H1 (cell line): Measurements from ENCODE around the gene INSM1. TPM values are rescaled to one million over a fixed set of nuclear protein-coding genes. Genes with fewer than 3 reads are reported as not detected.

Experiments
- CTCF ChIA-PET: fragments of 300-600 bp; sonication (Branson Sonifier 250); formaldehyde crosslinking; loops from one replicate; lab custom pipeline; 2021; ENCODE audit not compliant: partially characterized antibody; lab: Charles Lee
- POLR2A ChIA-PET: fragments of 300-600 bp; sonication (Branson Sonifier 250); formaldehyde crosslinking; loops from one replicate; lab custom pipeline; 2021; ENCODE audit warnings: inconsistent platforms; ENCODE audit not compliant: partially characterized antibody; lab: Charles Lee
- DNase-seq, 2 experiments: peaks; one replicate each; pipeline versions ENCODE4 v3.0.0 to v3.0.0-alpha.2; 2010 to 2022; ENCODE audit warnings: low spot score in 2 of 2, low read depth in 1 of 2, mixed read lengths in 1 of 2
- FAIRE-seq: peaks from 2 replicates; lab custom pipeline; 2011; peaks lifted over from hg19 to GRCh38; lab: Jason Lieb, UNC
- H2AFZ ChIP-seq: 2 replicates; pipeline ENCODE4 v1.8.1; 2012; ENCODE audit warnings: low read length, inconsistent platforms
- H2AK5ac ChIP-seq: 2 replicates; pipeline ENCODE4 v1.6.1; 2013; ENCODE audit warnings: low read depth, low read length
- H2BK120ac ChIP-seq: replicated peaks from 2 replicates; pipeline ENCODE3; 2013; ENCODE audit warnings: low read depth, low read length, inconsistent platforms
- H2BK12ac ChIP-seq: 2 replicates; pipeline ENCODE4 v1.6.1; 2013; ENCODE audit warnings: low read depth, low read length
- H2BK15ac ChIP-seq: 2 replicates; pipeline ENCODE4 v1.6.1; 2013; ENCODE audit warnings: low read length
- H2BK20ac ChIP-seq: 2 replicates; pipeline ENCODE4 v1.6.1; 2013; ENCODE audit warnings: low read length
- H2BK5ac ChIP-seq: 2 replicates; pipeline ENCODE4 v1.6.1; 2013; ENCODE audit warnings: low read depth, low read length
- H3K14ac ChIP-seq: 2 replicates; pipeline ENCODE4 v1.6.1; 2013; ENCODE audit warnings: inconsistent platforms; ENCODE audit not compliant: insufficient read length
- H3K18ac ChIP-seq: 2 replicates; pipeline ENCODE4 v1.6.1; 2013; ENCODE audit warnings: low read length; ENCODE audit errors: extremely low read depth
- H3K23ac ChIP-seq: 2 replicates; pipeline ENCODE4 v1.6.1; 2013; ENCODE audit warnings: inconsistent platforms; ENCODE audit not compliant: insufficient read length
- H3K23me2 ChIP-seq: 2 replicates; pipeline ENCODE4 v1.6.1; 2013; ENCODE audit warnings: low read depth, low read length
- H3K27ac ChIP-seq: 2 replicates; pipeline ENCODE4 v1.6.1; 2011; ENCODE audit warnings: low read depth, low read length, inconsistent platforms
- H3K27me3 ChIP-seq, 4 experiments: replicated peaks in 1 of 4; 1 replicate in 1 of 4; 2 replicates in 3 of 4; pipeline versions ENCODE4 v1.6.1 to v1.8.1; 2011 to 2013; ENCODE audit warnings: low read length in 3 of 4, mild to moderate bottlenecking in 3 of 4, inconsistent platforms in 2 of 4, mixed read lengths in 2 of 4, moderate library complexity in 1 of 4; ENCODE audit not compliant: control insufficient read depth in 3 of 4, insufficient read depth in 3 of 4; ENCODE audit errors: extremely low read depth in 1 of 4
- H3K36me3 ChIP-seq, 4 experiments: 2 replicates each; pipeline versions ENCODE4 v1.6.1 to v1.8.1; 2011 to 2013; ENCODE audit warnings: mild to moderate bottlenecking in 4 of 4, low read length in 3 of 4, moderate library complexity in 2 of 4, control low read depth in 1 of 4, inconsistent platforms in 1 of 4; ENCODE audit not compliant: insufficient read depth in 4 of 4, control insufficient read depth in 2 of 4
- H3K4ac ChIP-seq: replicated peaks from 2 replicates; pipeline ENCODE3; 2013; ENCODE audit warnings: low read length, low read depth, mixed read lengths, inconsistent platforms; ENCODE audit not compliant: insufficient read length
- H3K4me1 ChIP-seq, 4 experiments: replicated peaks in 1 of 4; 1 replicate in 1 of 4; 2 replicates in 3 of 4; pipeline versions ENCODE4 v1.6.1 to v1.8.1; 2011 to 2013; ENCODE audit warnings: low read length in 3 of 4, inconsistent platforms in 2 of 4, mixed read lengths in 1 of 4; ENCODE audit not compliant: insufficient read depth in 4 of 4, control insufficient read depth in 3 of 4
- H3K4me2 ChIP-seq, 2 experiments: 2 replicates each; pipeline versions ENCODE4 v1.6.1 to v1.8.1; 2011 to 2013; ENCODE audit warnings: low read depth in 2 of 2, low read length in 2 of 2, control low read depth in 1 of 2, inconsistent platforms in 1 of 2, mild to moderate bottlenecking in 1 of 2; ENCODE audit not compliant: insufficient read depth in 1 of 2
- H3K4me3 ChIP-seq, 4 experiments: fragments of 200-600, 300-600 bp in 1 of 4; sonication (generic), shearing (Covaris generic), sonication (Bioruptor Twin) in 1 of 4; 2 replicates each; pipeline versions ENCODE4 v1.5.1 to v1.8.1; 2011 to 2016; ENCODE audit warnings: low read length in 4 of 4, low read depth in 3 of 4, control low read depth in 2 of 4, inconsistent platforms in 2 of 4, mild to moderate bottlenecking in 2 of 4, mixed read lengths in 1 of 4, moderate library complexity in 1 of 4; ENCODE audit not compliant: insufficient read depth in 2 of 4; ENCODE audit errors: extremely low read depth in 1 of 4
- H3K56ac ChIP-seq: replicated peaks from 2 replicates; pipeline ENCODE3; 2013; ENCODE audit warnings: low read depth, mild to moderate bottlenecking, mixed read lengths, low read length, inconsistent platforms; ENCODE audit not compliant: insufficient read length
- H3K79me1 ChIP-seq: 2 replicates; pipeline ENCODE4 v1.6.1; 2013; ENCODE audit warnings: low read depth, low read length, control low read depth
- H3K79me2 ChIP-seq, 2 experiments: 2 replicates each; pipeline versions ENCODE4 v1.6.1 to v1.8.1; 2012 to 2013; ENCODE audit warnings: low read length in 2 of 2, mild to moderate bottlenecking in 2 of 2, inconsistent platforms in 1 of 2; ENCODE audit not compliant: insufficient read depth in 2 of 2, control insufficient read depth in 1 of 2
- H3K9ac ChIP-seq, 4 experiments: replicated peaks in 1 of 4; 1 replicate in 1 of 4; 2 replicates in 3 of 4; pipeline versions ENCODE4 v1.6.1 to v1.8.1; 2011 to 2013; ENCODE audit warnings: low read depth in 3 of 4, low read length in 3 of 4, control low read depth in 2 of 4, mild to moderate bottlenecking in 2 of 4, moderate library complexity in 2 of 4, inconsistent platforms in 1 of 4; ENCODE audit errors: extremely low read depth in 1 of 4
- H3K9me3 ChIP-seq, 2 experiments: 2 replicates each; pipeline versions ENCODE4 v1.6.1 to v1.8.1; 2012 to 2013; ENCODE audit warnings: mild to moderate bottlenecking in 2 of 2, moderate library complexity in 2 of 2, control low read depth in 1 of 2, inconsistent platforms in 1 of 2, low read depth in 1 of 2, low read length in 1 of 2, mixed read lengths in 1 of 2; ENCODE audit not compliant: insufficient read depth in 2 of 2
- H4K20me1 ChIP-seq, 2 experiments: replicated peaks in 1 of 2; 2 replicates each; pipeline versions ENCODE3 to v1.8.1; 2011 to 2013; ENCODE audit warnings: inconsistent platforms in 2 of 2, low read length in 2 of 2, mild to moderate bottlenecking in 1 of 2; ENCODE audit not compliant: insufficient read depth in 2 of 2, control insufficient read depth in 1 of 2
- H4K5ac ChIP-seq: 2 replicates; pipeline ENCODE4 v1.6.1; 2013; ENCODE audit warnings: low read length, low read depth, mixed read lengths, inconsistent platforms; ENCODE audit not compliant: insufficient read length
- H4K8ac ChIP-seq: 2 replicates; pipeline ENCODE4 v1.8.0; 2013; ENCODE audit warnings: mild to moderate bottlenecking, moderate library complexity, low read length, inconsistent platforms; ENCODE audit not compliant: insufficient read depth; ENCODE audit errors: extremely low read depth
- H4K91ac ChIP-seq: replicated peaks from 2 replicates; pipeline ENCODE3; 2013; ENCODE audit warnings: low read length, mixed read lengths, inconsistent platforms; ENCODE audit not compliant: insufficient read length
- ATF3 ChIP-seq: IDR thresholded peaks from 2 replicates; pipeline ENCODE4 v1.6.1; 2011; ENCODE audit warnings: low read depth, mild to moderate bottlenecking, low read length; ENCODE audit not compliant: insufficient read depth
- CBX5 ChIP-seq: fragments of 300-800, 300-1000 bp; sonication (generic); IDR thresholded peaks from 2 replicates; pipeline ENCODE4 v1.7.1; 2016; ENCODE audit warnings: antibody characterized with exemption, low read length, low read depth
- CEBPB ChIP-seq: IDR thresholded peaks from 2 replicates; pipeline ENCODE4 v1.6.1; 2012; ENCODE audit warnings: low read depth, low read length
- CHD1 ChIP-seq: IDR thresholded peaks from 2 replicates; pipeline ENCODE4 v1.6.1; 2012; ENCODE audit warnings: low read depth, low read length, improper control_type of control experiment
- EGR1 ChIP-seq: IDR thresholded peaks from 2 replicates; pipeline ENCODE4 v1.6.1; 2011; ENCODE audit warnings: low read depth, low read length, borderline replicate concordance
- EZH2 ChIP-seq: fragments of 200-600 bp; sonication (generic); IDR thresholded peaks from 2 replicates; pipeline ENCODE4 v1.7.1; 2012; ENCODE audit warnings: low read depth, mild to moderate bottlenecking, moderate library complexity, low read length, inconsistent platforms; ENCODE audit not compliant: severe bottlenecking
- FOSL1 ChIP-seq: IDR thresholded peaks from 2 replicates; pipeline ENCODE4 v1.6.1; 2011; ENCODE audit warnings: mild to moderate bottlenecking, low read depth, low read length, moderate library complexity; ENCODE audit not compliant: insufficient read depth
- GTF2F1 ChIP-seq: IDR thresholded peaks from 2 replicates; pipeline ENCODE4 v1.6.1; 2012; ENCODE audit warnings: low read depth, low read length, improper control_type of control experiment, borderline replicate concordance
- JUN ChIP-seq: IDR thresholded peaks from 2 replicates; pipeline ENCODE4 v1.6.1; 2011; ENCODE audit warnings: low read depth, mild to moderate bottlenecking, improper control_type of control experiment, low read length
- NANOG ChIP-seq: IDR thresholded peaks from 2 replicates; pipeline ENCODE4 v1.6.1; 2011; ENCODE audit warnings: low read length, low read depth, mild to moderate bottlenecking, inconsistent platforms; ENCODE audit not compliant: insufficient read depth, poor library complexity, severe bottlenecking
- RAD21 ChIP-seq, 2 experiments: IDR thresholded peaks in 1 of 2; conservative IDR thresholded peaks in 1 of 2; 2 replicates each; pipeline ENCODE4 v1.6.1; 2011; ENCODE audit warnings: low read depth in 2 of 2, low read length in 2 of 2, improper control_type of control experiment in 1 of 2, inconsistent platforms in 1 of 2, mild to moderate bottlenecking in 1 of 2, moderate library complexity in 1 of 2
- TAF7 ChIP-seq: optimal IDR thresholded peaks from 2 replicates; pipeline ENCODE3; 2011; ENCODE audit warnings: low read depth, mild to moderate bottlenecking, inconsistent platforms, low read length, moderate library complexity, borderline replicate concordance
- TBP ChIP-seq: IDR thresholded peaks from 2 replicates; pipeline ENCODE4 v1.6.1; 2011; ENCODE audit warnings: low read depth, low read length, improper control_type of control experiment
- ZNF274 ChIP-seq: IDR thresholded peaks from 2 replicates; pipeline ENCODE4 v1.7.0; 2012; ENCODE audit warnings: low read length, borderline replicate concordance; ENCODE audit errors: extremely low read depth
- polyA plus RNA-seq, 7 experiments: library from polyadenylated mRNA; depleted of rRNA in 3 of 7; stranded (reverse) in 5 of 7; unstranded in 2 of 7; fragments of >200 nt in 5 of 7; fragments of 200-250 nt in 2 of 7; gene quantifications; 1 replicate in 5 of 7; 2 replicates in 1 of 7; 4 replicates in 1 of 7; pipeline versions ENCODE4 v1.2.1 to v1.2.3, GENCODE V29; 2011 to 2013; ENCODE audit warnings: missing spikeins in 2 of 7, mixed read lengths in 2 of 7
- total RNA-seq: library from RNA; stranded (reverse); fragmentation: NEBNext Ultra II Directional; extraction: Animal tissue kit (Norgen Biotek cat#: 25700); gene quantifications from 2 replicates; pipeline ENCODE4 v1.2.1, GENCODE V29; 2021

INSM1 gene
- total and polyA plus RNA-seq, 2 of the 8 experiments (the other 6 are each of a cell fraction or from before 2014, with no cell fraction given), result 0.86 to 2.5 TPM

GRCh38 chr20:20358801-20359200, 9.1 kb upstream of the INSM1 start:
- no peak overlapping the region for H3K56ac ChIP-seq
- no peak overlapping the region for H2BK120ac ChIP-seq
- no peaks in the 10 kb centered on the region for H3K79me1 ChIP-seq
- POLR2A ChIA-PET, result interaction anchor here (1.0 kb wide), 1 partner anchor 13 kb away, joined by 4 read pairs; no protein-coding TSS in a partner anchor
- no peak overlapping the region for H3K18ac ChIP-seq
- no peak overlapping the region for H2BK20ac ChIP-seq
- H3K27me3 ChIP-seq, result peaks cover 11 to 35% (median 26%) of the 10 kb centered on the region in 4 experiments
- no peak overlapping the region for H3K27ac ChIP-seq
- H2BK5ac ChIP-seq, result no peak overlapping the region
- no peak overlapping the region for H3K9ac ChIP-seq
- no peaks in the 10 kb centered on the region for H3K79me2 ChIP-seq
- no peak overlapping the region for H2AFZ ChIP-seq
- FAIRE-seq (no peak), DNase-seq (no peak)
- H2BK15ac ChIP-seq, result no peak overlapping the region
- no peak overlapping the region for H2AK5ac ChIP-seq
- H3K36me3 ChIP-seq, result no peaks in the 10 kb centered on the region
- H4K20me1 ChIP-seq, result peaks cover 0 to 2% of the 10 kb centered on the region in 2 experiments
- no peak overlapping the region for H4K91ac ChIP-seq
- H4K8ac ChIP-seq, result no peak overlapping the region
- H4K5ac ChIP-seq, result no peak overlapping the region
- peaks cover 10% of the 10 kb centered on the region; the same call in 1 of the 2 replicates for H3K23me2 ChIP-seq
- no peak overlapping the region for H3K4me2 ChIP-seq
- peaks cover 0 to 12% of the 10 kb centered on the region in 2 experiments; a peak in 2 of 4 replicates for H3K9me3 ChIP-seq
- H3K4me3 ChIP-seq, result no peak overlapping the region
- H3K23ac ChIP-seq, result no peak overlapping the region
- H3K4me1 ChIP-seq, result peaks cover 0 to 4% (median under 1%) of the 10 kb centered on the region in 4 experiments; a peak in 3 of 7 replicates
- no peak overlapping the region for H2BK12ac ChIP-seq
- no peak overlapping the region for H3K4ac ChIP-seq
- CTCF ChIA-PET, result interaction anchor here (0.9 to 2.4 kb wide), 7 partner anchors 11 to 221 kb away, joined by 3 to 6 read pairs (median 5); no protein-coding TSS in a partner anchor
- no peak overlapping the region for H3K14ac ChIP-seq
- TF ChIP-seq EZH2, result no peak
- TF ChIP-seq JUN, result no peak
- TF ChIP-seq CBX5, result no peak
- TF ChIP-seq RAD21 (IDR thresholded peaks at IDR 0.05 in 1 of 2, conservative IDR thresholded peaks at IDR 0.05 in 1 of 2; ENCODE audit: low read depth in 2 of 2, low read length in 2 of 2), result no peak
- no peak for TF ChIP-seq CHD1
- no peak for TF ChIP-seq ATF3
- TF ChIP-seq CEBPB, result no peak
- TF ChIP-seq TBP, result no peak
- TF ChIP-seq TAF7, result no peak
- TF ChIP-seq EGR1, result no peak
- no peak for TF ChIP-seq NANOG
- no peak for TF ChIP-seq GTF2F1
- no peak for TF ChIP-seq FOSL1
- no peak for TF ChIP-seq ZNF274
